Activated CD4-positive, alpha-beta T cell treated with anti-CD3 and anti-CD28 coated beads, Interleukin-2, Interleukin-6, amounts not matched to agents 100 ng/mL and 50 ng/mL, durations not matched to agents 16 hours and 8 hours (primary cell): Measurements from ENCODE around the gene FGF4.

Source experiments
- DNase-seq: peaks from one replicate; pipeline ENCODE4 v3.0.0-alpha.2; 2020

FGF4 gene

DNA sequence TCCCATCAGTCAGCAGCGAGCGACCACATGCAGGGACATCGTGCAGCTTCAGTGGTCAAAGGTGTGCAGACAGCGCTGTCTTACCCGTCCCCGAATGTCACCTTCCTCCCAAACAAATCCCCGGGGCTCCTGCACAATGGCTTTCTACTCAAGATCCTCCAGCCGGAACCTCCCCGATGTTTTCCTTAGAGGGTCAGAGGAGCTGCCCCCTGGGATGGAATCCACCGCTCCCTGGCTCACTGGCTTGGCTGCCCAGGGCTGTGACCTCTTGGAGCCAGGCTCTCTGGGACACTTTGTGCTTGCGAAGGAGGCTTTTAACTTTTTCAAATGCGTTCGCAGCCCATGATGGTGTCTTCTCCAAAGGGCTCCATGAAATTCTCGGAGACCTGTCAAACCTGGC, 54.0 kb downstream of the FGF4 start:
- no peak for DNase-seq
